Measurements from ENCODE around the gene DDX49.

Gene DDX49

GRCh38 chr19:18881491-18881890 is 38.0 kb upstream of the DDX49 start:
- no peaks in the 10 kb centered on the region for H3K79me2 ChIP-seq (ENCODE audit: insufficient read depth, low read length)

GRCh38 chr19:18883526-18884304 is 35.8 kb upstream of the DDX49 start:
- no peaks in the 10 kb centered on the region for H3K9me2 ChIP-seq (replicated peaks; ENCODE audit: insufficient read depth, low read length)
- no peak overlapping the region for H3K4me2 ChIP-seq (ENCODE audit: low read depth, low read length, poor library complexity, severe bottlenecking)
- no peak overlapping the region for H3K27ac ChIP-seq (ENCODE audit: low read depth, low read length)
- no peak overlapping the region for H3K9ac ChIP-seq (ENCODE audit: low read length)
- no peak overlapping the region for H2AFZ ChIP-seq (ENCODE audit: low read depth, low read length, severe bottlenecking)
- H3K36me3 ChIP-seq (ENCODE audit: low read length): no peaks in the 10 kb centered on the region
- no peak overlapping the region for H3K4me3 ChIP-seq (ENCODE audit: insufficient read depth, low read length, poor library complexity, severe bottlenecking)
- TF ChIP-seq, protein P1, sequence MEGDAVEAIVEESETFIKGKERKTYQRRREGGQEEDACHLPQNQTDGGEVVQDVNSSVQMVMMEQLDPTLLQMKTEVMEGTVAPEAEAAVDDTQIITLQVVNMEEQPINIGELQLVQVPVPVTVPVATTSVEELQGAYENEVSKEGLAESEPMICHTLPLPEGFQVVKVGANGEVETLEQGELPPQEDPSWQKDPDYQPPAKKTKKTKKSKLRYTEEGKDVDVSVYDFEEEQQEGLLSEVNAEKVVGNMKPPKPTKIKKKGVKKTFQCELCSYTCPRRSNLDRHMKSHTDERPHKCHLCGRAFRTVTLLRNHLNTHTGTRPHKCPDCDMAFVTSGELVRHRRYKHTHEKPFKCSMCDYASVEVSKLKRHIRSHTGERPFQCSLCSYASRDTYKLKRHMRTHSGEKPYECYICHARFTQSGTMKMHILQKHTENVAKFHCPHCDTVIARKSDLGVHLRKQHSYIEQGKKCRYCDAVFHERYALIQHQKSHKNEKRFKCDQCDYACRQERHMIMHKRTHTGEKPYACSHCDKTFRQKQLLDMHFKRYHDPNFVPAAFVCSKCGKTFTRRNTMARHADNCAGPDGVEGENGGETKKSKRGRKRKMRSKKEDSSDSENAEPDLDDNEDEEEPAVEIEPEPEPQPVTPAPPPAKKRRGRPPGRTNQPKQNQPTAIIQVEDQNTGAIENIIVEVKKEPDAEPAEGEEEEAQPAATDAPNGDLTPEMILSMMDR (IDR thresholded peaks at IDR 0.05; ENCODE audit: insufficient read depth, low read length, poor library complexity, severe bottlenecking): no peak
- TF ChIP-seq EZH2phosphoT487 (conservative IDR thresholded peaks at IDR 0.05; ENCODE audit: low read length): no peak
- no peaks in the 10 kb centered on the region for H4K20me1 ChIP-seq (ENCODE audit: low read depth, low read length)
- H3K79me2 ChIP-seq (ENCODE audit: insufficient read depth, low read length): no peaks in the 10 kb centered on the region
- H3F3A ChIP-seq (ENCODE audit: insufficient read depth): no peaks in the 10 kb centered on the region
- no peaks in the 10 kb centered on the region for H3K9me3 ChIP-seq (ENCODE audit: insufficient read depth, low read length)
- H3K27me3 ChIP-seq (ENCODE audit: low read length): no peaks in the 10 kb centered on the region

More at GRCh38 chr19:18881491-18881890, 38.0 kb upstream of the DDX49 start:
- Histone ChIP-seq H4K20me1 (ENCODE audit: low read depth, low read length) (no peaks in the 10 kb centered on the region), H3K27ac (ENCODE audit: low read depth, low read length) (no peak overlapping the region), H3K9me3 (ENCODE audit: insufficient read depth, low read length) (no peaks in the 10 kb centered on the region), H3K27me3 (ENCODE audit: low read length) (no peaks in the 10 kb centered on the region), H3K36me3 (ENCODE audit: low read length) (no peaks in the 10 kb centered on the region), H3K9ac (ENCODE audit: low read length) (no peak overlapping the region), H2AFZ (ENCODE audit: low read depth, low read length, severe bottlenecking) (no peak overlapping the region), H3K9me2 (replicated peaks; ENCODE audit: insufficient read depth, low read length) (no peaks in the 10 kb centered on the region), H3F3A (ENCODE audit: insufficient read depth) (no peaks in the 10 kb centered on the region), H3K4me3 (ENCODE audit: insufficient read depth, low read length, poor library complexity, severe bottlenecking) (no peak overlapping the region), H3K4me2 (ENCODE audit: low read depth, low read length, poor library complexity, severe bottlenecking) (no peak overlapping the region)
- TF ChIP-seq, protein P1 (IDR thresholded peaks at IDR 0.05; ENCODE audit: insufficient read depth, low read length, poor library complexity, severe bottlenecking): no peak
- TF ChIP-seq EZH2phosphoT487 (conservative IDR thresholded peaks at IDR 0.05; ENCODE audit: low read length): no peak

GRCh38 chr19:18886972-18887371 is 32.5 kb upstream of the DDX49 start:
- H3K4me3 ChIP-seq (ENCODE audit: insufficient read depth, low read length, poor library complexity, severe bottlenecking): no peak overlapping the region

More at GRCh38 chr19:18886972-18887371, 32.5 kb upstream of the DDX49 start:
- Histone ChIP-seq H2AFZ (ENCODE audit: low read depth, low read length, severe bottlenecking) (no peak overlapping the region), H3K27me3 (ENCODE audit: low read length) (no peaks in the 10 kb centered on the region), H3K9ac (ENCODE audit: low read length) (no peak overlapping the region), H4K20me1 (ENCODE audit: low read depth, low read length) (no peaks in the 10 kb centered on the region), H3K79me2 (ENCODE audit: insufficient read depth, low read length) (no peaks in the 10 kb centered on the region), H3K27ac (ENCODE audit: low read depth, low read length) (no peak overlapping the region), H3F3A (ENCODE audit: insufficient read depth) (no peaks in the 10 kb centered on the region), H3K9me3 (ENCODE audit: insufficient read depth, low read length) (no peaks in the 10 kb centered on the region), H3K9me2 (replicated peaks; ENCODE audit: insufficient read depth, low read length) (no peaks in the 10 kb centered on the region), H3K4me2 (ENCODE audit: low read depth, low read length, poor library complexity, severe bottlenecking) (no peak overlapping the region), H3K36me3 (ENCODE audit: low read length) (no peaks in the 10 kb centered on the region)
- TF ChIP-seq, protein P1 (IDR thresholded peaks at IDR 0.05; ENCODE audit: insufficient read depth, low read length, poor library complexity, severe bottlenecking): no peak
- TF ChIP-seq EZH2phosphoT487 (conservative IDR thresholded peaks at IDR 0.05; ENCODE audit: low read length): no peak
